ENCODE data around the gene MUC13. TPM values are rescaled to one million over a fixed set of nuclear protein-coding genes. Genes with fewer than 3 reads are reported as not detected.

MUC13 gene
- total RNA-seq, 1 experiment from 2014 or later, result 0.13 TPM

GRCh38 chr3:124938896-124939295 lies 4.3 kb upstream of the MUC13 start:
- intact Hi-C loops (cut with micrococcal nuclease; ENCODE audit: unreplicated experiment), result loop anchor here (10.0 kb wide), 1 partner anchor 46 kb away; no protein-coding TSS in a partner anchor
- BruUV-seq (replicated peaks), result no TSS peak
- ATAC-seq (no peak), DNase-seq (ENCODE audit: low read depth, low spot score) (no peak)
- Histone ChIP-seq H3K27me3 (ENCODE audit: control insufficient read depth, insufficient read depth, low read length) (no peaks in the 10 kb centered on the region), H3K9me3 (ENCODE audit: control insufficient read depth, insufficient read depth, low read depth, low read length) (no peaks in the 10 kb centered on the region), H3K27ac (ENCODE audit: low read length) (no peak overlapping the region), H3K36me3 (ENCODE audit: control insufficient read depth, insufficient read depth, low read length) (no peaks in the 10 kb centered on the region), H3K4me3 (ENCODE audit: low read depth in 2 of 2, low read length in 2 of 2) (no peak overlapping the region), H3K4me1 (ENCODE audit: control insufficient read depth, insufficient read depth, low read length) (no peaks in the 10 kb centered on the region)
- ChIA-PET CTCF (no interaction called here), POLR2A (no interaction called here)
- TF ChIP-seq TCF7L2 (IDR thresholded peaks at IDR 0.05; ENCODE audit: low read depth, low read length) (no peak), POLR2AphosphoS5 (IDR thresholded peaks at IDR 0.05; ENCODE audit: low read depth, low read length) (no peak), CTCF (IDR thresholded peaks at IDR 0.05) (no peak), SIN3A (IDR thresholded peaks at IDR 0.05; ENCODE audit: borderline replicate concordance, insufficient read depth, low read depth, low read length) (no peak)
- TF ChIP-seq, protein P1, sequence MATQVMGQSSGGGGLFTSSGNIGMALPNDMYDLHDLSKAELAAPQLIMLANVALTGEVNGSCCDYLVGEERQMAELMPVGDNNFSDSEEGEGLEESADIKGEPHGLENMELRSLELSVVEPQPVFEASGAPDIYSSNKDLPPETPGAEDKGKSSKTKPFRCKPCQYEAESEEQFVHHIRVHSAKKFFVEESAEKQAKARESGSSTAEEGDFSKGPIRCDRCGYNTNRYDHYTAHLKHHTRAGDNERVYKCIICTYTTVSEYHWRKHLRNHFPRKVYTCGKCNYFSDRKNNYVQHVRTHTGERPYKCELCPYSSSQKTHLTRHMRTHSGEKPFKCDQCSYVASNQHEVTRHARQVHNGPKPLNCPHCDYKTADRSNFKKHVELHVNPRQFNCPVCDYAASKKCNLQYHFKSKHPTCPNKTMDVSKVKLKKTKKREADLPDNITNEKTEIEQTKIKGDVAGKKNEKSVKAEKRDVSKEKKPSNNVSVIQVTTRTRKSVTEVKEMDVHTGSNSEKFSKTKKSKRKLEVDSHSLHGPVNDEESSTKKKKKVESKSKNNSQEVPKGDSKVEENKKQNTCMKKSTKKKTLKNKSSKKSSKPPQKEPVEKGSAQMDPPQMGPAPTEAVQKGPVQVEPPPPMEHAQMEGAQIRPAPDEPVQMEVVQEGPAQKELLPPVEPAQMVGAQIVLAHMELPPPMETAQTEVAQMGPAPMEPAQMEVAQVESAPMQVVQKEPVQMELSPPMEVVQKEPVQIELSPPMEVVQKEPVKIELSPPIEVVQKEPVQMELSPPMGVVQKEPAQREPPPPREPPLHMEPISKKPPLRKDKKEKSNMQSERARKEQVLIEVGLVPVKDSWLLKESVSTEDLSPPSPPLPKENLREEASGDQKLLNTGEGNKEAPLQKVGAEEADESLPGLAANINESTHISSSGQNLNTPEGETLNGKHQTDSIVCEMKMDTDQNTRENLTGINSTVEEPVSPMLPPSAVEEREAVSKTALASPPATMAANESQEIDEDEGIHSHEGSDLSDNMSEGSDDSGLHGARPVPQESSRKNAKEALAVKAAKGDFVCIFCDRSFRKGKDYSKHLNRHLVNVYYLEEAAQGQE (IDR thresholded peaks at IDR 0.05; ENCODE audit: insufficient read depth in 1 of 2, low read depth in 2 of 2, low read length in 1 of 2), result no peak
- in situ Hi-C loops (cut with HindIII; ENCODE audit: low pct_unique_long_range_greater_than_20kb, low sequenced_read_pairs), result no loop called here

DNA sequence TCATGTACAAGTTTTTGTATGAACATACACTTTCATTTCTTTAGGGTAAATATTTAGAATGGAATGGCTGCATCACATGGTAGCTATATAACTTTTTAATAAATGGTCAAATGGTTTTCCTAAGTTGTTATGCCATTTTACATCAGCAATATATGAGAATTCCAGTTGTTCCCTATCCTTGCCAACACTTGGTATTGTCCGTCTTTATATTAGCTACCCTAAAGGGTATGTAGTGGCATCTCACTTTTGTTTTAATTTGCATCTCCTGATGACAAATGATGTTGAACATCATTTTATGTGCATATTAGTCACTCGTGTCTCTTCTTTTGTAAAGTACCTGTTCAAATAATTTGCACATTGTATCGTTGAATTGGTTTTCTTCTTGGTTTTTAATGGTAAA lies 2.5 kb upstream of the MUC13 start:
- H3K9me3 ChIP-seq (ENCODE audit: control insufficient read depth, insufficient read depth, low read depth, low read length), result no peaks in the 10 kb centered on the region
- CTCF ChIA-PET, result no interaction called here
- in situ Hi-C loops (cut with HindIII; ENCODE audit: low pct_unique_long_range_greater_than_20kb, low sequenced_read_pairs), result no loop called here
- POLR2A ChIA-PET, result no interaction called here
- intact Hi-C loops (cut with micrococcal nuclease; ENCODE audit: unreplicated experiment), result loop anchor here (10.0 kb wide), 1 partner anchor 48 kb away; no protein-coding TSS in a partner anchor
- no TSS peak for BruUV-seq (replicated peaks)
- H3K27ac ChIP-seq (ENCODE audit: low read length), result no peak overlapping the region
- H3K4me1 ChIP-seq (ENCODE audit: control insufficient read depth, insufficient read depth, low read length), result no peaks in the 10 kb centered on the region
- no peak overlapping the region for H3K4me3 ChIP-seq (ENCODE audit: low read depth in 2 of 2, low read length in 2 of 2)
- H3K36me3 ChIP-seq (ENCODE audit: control insufficient read depth, insufficient read depth, low read length), result no peaks in the 10 kb centered on the region
- ATAC-seq (no peak), DNase-seq (ENCODE audit: low read depth, low spot score) (no peak)
- H3K27me3 ChIP-seq (ENCODE audit: control insufficient read depth, insufficient read depth, low read length), result no peaks in the 10 kb centered on the region
- TF ChIP-seq, protein P1 (IDR thresholded peaks at IDR 0.05; ENCODE audit: insufficient read depth in 1 of 2, low read depth in 2 of 2, low read length in 1 of 2), result no peak
- TF ChIP-seq POLR2AphosphoS5 (IDR thresholded peaks at IDR 0.05; ENCODE audit: low read depth, low read length) (no peak), TCF7L2 (IDR thresholded peaks at IDR 0.05; ENCODE audit: low read depth, low read length) (no peak), SIN3A (IDR thresholded peaks at IDR 0.05; ENCODE audit: borderline replicate concordance, insufficient read depth, low read depth, low read length) (no peak), CTCF (IDR thresholded peaks at IDR 0.05) (no peak)

Measured in Panc1 (cell line).